Osteocyte (in vitro differentiated cells): ENCODE results near the gene TNPO3. TPM values are rescaled to one million over a fixed set of nuclear protein-coding genes. Genes with fewer than 3 reads are reported as not detected.

ENCODE experiments used
- DNase-seq: peaks from one replicate; pipeline ENCODE4 v3.0.0; 2021; ENCODE audit warnings: mixed read lengths; ENCODE audit not compliant: unreplicated experiment; ENCODE audit errors: extremely low spot score
- H3K27ac Mint-ChIP-seq: one replicate; pipeline ENCODE4 v1.8.0; 2021; ENCODE audit warnings: mild to moderate bottlenecking, mixed read lengths; ENCODE audit not compliant: unreplicated experiment
- H3K27me3 Mint-ChIP-seq: one replicate; pipeline ENCODE4 v1.8.0; 2021; ENCODE audit warnings: mixed read lengths; ENCODE audit not compliant: unreplicated experiment
- H3K36me3 Mint-ChIP-seq: one replicate; pipeline ENCODE4 v1.8.0; 2021; ENCODE audit warnings: mixed read lengths; ENCODE audit not compliant: unreplicated experiment
- H3K4me1 Mint-ChIP-seq: one replicate; pipeline ENCODE4 v1.8.0; 2021; ENCODE audit warnings: mixed read lengths; ENCODE audit not compliant: unreplicated experiment
- H3K4me3 Mint-ChIP-seq: one replicate; pipeline ENCODE4 v1.8.0; 2021; ENCODE audit warnings: mild to moderate bottlenecking, moderate library complexity, mixed read lengths; ENCODE audit not compliant: unreplicated experiment
- H3K9me3 Mint-ChIP-seq: one replicate; pipeline ENCODE4 v1.8.0; 2021; ENCODE audit warnings: mixed read lengths; ENCODE audit not compliant: unreplicated experiment
- CTCF ChIP-seq: fragments of 200-600 bp; sonication (generic); IDR thresholded peaks from 2 replicates; pipeline ENCODE4 v1.5.0; 2021; ENCODE audit warnings: antibody characterized with exemption, mild to moderate bottlenecking, moderate library complexity
- total RNA-seq: library from RNA; stranded (reverse); gene quantifications from 2 replicates; pipeline ENCODE4 v1.2.1, GENCODE V29; 2021

TNPO3 gene
- total RNA-seq, 1 donor from 2014 or later: 46.0 TPM

DNA sequence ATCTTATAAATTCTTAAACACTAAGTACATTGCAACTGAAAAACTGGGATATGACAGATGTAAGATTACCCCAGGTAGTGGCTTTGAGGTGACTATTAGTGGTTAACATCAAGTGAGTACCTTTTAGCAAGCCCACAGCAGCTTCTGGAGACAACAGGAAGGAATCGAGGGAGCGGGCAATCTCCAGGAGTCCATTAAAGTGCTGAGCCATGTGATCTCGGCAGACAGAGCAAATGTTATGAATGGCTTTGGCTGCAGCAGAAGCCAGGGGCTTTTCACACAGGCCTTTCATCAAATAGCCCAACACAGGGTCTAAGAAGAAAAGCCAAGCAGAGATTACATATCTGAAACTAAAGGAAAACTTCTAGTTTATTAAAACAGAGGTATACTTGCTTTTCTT is 68.3 kb downstream of the TNPO3 start:
- H3K36me3 Mint-ChIP-seq: peaks cover 48% of the 10 kb centered on the region
- no peak overlapping the region for H3K27ac Mint-ChIP-seq
- no peaks in the 10 kb centered on the region for H3K27me3 Mint-ChIP-seq
- no peak overlapping the region for H3K4me3 Mint-ChIP-seq
- TF ChIP-seq CTCF: no peak
- H3K9me3 Mint-ChIP-seq: no peaks in the 10 kb centered on the region
- DNase-seq: no peak
- no peaks in the 10 kb centered on the region for H3K4me1 Mint-ChIP-seq

DNA sequence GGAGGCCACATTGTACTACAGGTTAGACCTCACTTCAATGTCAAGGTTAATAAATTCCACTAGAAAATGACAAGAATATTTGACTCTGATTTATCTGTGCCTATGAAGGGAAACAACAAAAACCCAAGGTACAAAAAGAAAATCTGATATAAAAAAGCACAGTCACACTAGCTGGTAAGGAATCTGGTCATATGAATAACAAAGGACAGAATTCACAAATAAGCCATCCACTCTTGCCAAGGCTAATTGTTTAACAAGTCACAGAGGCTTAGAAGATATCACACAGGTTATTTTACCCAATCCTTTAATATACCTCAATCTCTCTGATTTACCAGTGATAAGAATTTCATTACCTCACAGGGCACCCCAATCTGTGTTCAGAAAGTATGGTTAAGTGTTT is 69.3 kb downstream of the TNPO3 start:
- Mint-ChIP-seq H3K4me1 (no peaks in the 10 kb centered on the region), H3K27me3 (no peaks in the 10 kb centered on the region), H3K9me3 (no peaks in the 10 kb centered on the region), H3K27ac (no peak overlapping the region), H3K36me3 (peaks cover 53% of the 10 kb centered on the region), H3K4me3 (no peak overlapping the region)
- no peak for DNase-seq
- TF ChIP-seq CTCF: no peak

GRCh38 chr7:128982105-128982504 is 72.8 kb downstream of the TNPO3 start:
- Mint-ChIP-seq H3K4me3 (no peak overlapping the region), H3K36me3 (peaks cover 60% of the 10 kb centered on the region), H3K4me1 (no peaks in the 10 kb centered on the region), H3K9me3 (no peaks in the 10 kb centered on the region), H3K27me3 (no peaks in the 10 kb centered on the region), H3K27ac (no peak overlapping the region)
- TF ChIP-seq CTCF: no peak
- DNase-seq: no peak

DNA sequence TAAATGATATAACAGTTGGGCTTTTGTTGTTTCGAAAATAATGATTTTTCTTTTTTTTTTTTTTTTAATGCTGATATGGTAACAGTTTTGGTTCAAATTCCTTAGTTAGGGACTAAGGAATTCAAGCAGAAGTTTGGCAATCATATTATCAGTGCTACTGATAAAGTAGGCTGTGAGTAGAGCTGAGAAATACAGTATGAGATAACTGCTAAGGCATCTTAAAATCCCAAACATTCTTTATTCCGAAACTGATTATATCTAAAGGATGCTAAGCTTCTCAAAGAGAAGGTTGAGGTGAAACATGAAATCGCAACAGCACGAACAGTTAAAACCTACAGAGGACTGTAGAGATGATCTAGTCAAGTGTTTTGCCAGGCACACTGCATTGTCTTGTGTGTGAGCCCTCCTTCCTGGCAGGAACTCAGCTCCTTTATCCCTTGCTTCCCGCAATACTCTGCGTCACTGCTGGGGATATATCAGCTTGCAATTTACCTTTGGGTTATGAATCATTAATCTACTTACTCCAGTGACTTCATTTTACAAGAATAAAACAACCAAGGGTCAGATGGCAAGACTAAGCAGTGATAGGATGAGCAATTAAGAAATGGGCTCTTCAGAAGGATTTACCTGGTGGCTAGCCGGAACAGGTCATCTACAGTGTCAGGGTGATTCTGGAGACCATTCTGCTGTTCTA is 80.5 kb downstream of the TNPO3 start:
- H3K9me3 Mint-ChIP-seq: no peaks in the 10 kb centered on the region
- peaks cover 66% of the 10 kb centered on the region for H3K36me3 Mint-ChIP-seq
- H3K4me3 Mint-ChIP-seq: no peak overlapping the region

DNA sequence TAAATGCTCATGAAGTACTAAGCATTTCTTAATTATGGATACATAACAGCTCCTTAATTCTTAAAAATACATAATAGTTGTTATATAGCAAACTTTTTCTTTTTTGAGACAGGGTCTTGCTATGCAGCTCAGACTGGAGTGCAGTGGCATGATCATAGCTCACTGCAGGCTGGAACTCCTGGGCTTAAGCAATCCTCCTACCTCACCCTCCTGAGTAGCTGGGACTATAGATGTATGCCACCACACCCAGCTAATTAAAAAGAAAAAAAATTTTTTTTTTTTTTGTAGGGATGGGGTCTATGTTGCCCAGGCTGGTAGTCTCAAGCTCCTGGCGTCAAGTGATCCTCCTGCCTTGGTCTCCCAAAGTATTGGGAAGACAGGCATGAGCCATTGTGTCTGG is 86.3 kb downstream of the TNPO3 start:
- Mint-ChIP-seq H3K36me3 (peaks cover 61% of the 10 kb centered on the region), H3K27me3 (no peaks in the 10 kb centered on the region), H3K9me3 (peaks cover 7% of the 10 kb centered on the region), H3K4me3 (no peak overlapping the region), H3K27ac (no peak overlapping the region), H3K4me1 (peaks cover 3% of the 10 kb centered on the region)
- TF ChIP-seq CTCF: no peak
- DNase-seq: no peak

More for the DNA sequence above, 80.5 kb downstream of the TNPO3 start:
- H3K27ac Mint-ChIP-seq: no peak overlapping the region
- DNase-seq: no peak
- no peak for TF ChIP-seq CTCF
- H3K27me3 Mint-ChIP-seq: no peaks in the 10 kb centered on the region
- no peaks in the 10 kb centered on the region for H3K4me1 Mint-ChIP-seq
